Neural crest cell (in vitro differentiated cells): ENCODE results near the gene PAEP. TPM values are rescaled to one million over a fixed set of nuclear protein-coding genes. Genes with fewer than 3 reads are reported as not detected.

Experiments
- DNase-seq: peaks from one replicate; pipeline ENCODE4 v3.0.0; 2021; ENCODE audit warnings: low read depth, mixed read lengths, low spot score
- H3K27ac Mint-ChIP-seq: one replicate; pipeline ENCODE4 v1.8.0; 2021; ENCODE audit warnings: mild to moderate bottlenecking, mixed read lengths; ENCODE audit not compliant: unreplicated experiment
- H3K27me3 Mint-ChIP-seq: 2 replicates; pipeline ENCODE4 v1.8.0; 2021; ENCODE audit warnings: low read depth, mild to moderate bottlenecking, mixed read lengths
- H3K36me3 Mint-ChIP-seq: 2 replicates; pipeline ENCODE4 v1.8.0; 2021; ENCODE audit warnings: low read depth, mild to moderate bottlenecking, mixed read lengths
- H3K4me1 Mint-ChIP-seq: 2 replicates; pipeline ENCODE4 v1.8.0; 2021; ENCODE audit warnings: mixed read lengths
- H3K4me3 Mint-ChIP-seq: one replicate; pipeline ENCODE4 v1.8.0; 2021; ENCODE audit warnings: mild to moderate bottlenecking, mixed read lengths
- H3K9me3 Mint-ChIP-seq: 2 replicates; pipeline ENCODE4 v1.8.0; 2021; ENCODE audit warnings: mixed read lengths
- total RNA-seq: library from RNA; stranded (reverse); gene quantifications from 2 replicates; pipeline ENCODE4 v1.2.1, GENCODE V29; 2021
- TF ChIP-seq, protein P1 (sequence below): fragments of 200-600 bp; sonication (generic); conservative IDR thresholded peaks from 2 replicates; pipeline ENCODE4 v1.5.0; 2021; ENCODE audit warnings: antibody characterized with exemption, mild to moderate bottlenecking

Gene PAEP
- total RNA-seq, 1 donor from 2014 or later, result not detected

DNA sequence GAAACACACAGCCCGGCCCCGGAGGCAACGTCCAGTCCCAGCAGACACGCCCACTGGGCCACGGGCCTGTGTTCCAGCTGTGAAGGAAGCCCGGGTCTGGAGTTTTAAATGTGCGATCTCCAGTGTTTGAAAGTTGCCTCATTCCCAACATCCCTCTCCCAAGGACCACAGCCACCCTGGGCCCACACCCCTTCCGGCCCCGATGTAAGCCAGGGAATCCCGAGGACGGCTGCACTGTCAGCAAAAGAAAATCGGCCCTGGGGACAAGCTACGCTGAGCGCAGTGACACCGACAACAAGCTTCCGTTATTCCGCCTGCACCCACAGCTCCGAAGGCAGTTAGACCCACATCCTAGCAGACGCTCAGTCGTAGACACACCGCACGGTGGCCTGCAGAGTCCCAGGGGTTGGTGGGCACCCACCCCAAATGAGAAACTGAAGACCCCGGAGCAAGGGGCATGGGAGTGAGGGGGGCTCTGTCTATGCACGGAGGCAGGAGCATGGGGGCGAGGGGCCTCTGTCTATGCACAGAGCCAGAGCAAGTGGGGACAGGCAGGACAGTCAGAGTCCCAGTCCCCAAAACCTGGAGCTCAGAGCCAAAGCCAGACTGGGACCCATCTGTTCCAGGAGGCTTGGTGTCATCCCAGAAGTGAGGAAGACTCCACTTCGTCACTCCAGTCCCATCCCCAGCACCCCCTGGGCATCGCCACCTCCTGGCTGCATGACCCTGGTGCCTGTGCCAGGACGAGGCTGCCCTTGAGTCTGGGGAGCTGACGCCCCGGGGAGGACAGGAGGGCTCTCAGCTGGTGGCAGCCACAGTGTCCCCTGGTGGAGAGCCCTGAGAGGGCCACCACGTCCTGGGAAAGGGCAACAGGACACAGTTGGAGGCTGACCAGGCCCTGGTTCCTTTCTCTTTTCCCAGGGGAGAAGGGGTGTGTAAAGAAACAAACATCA is 54.4 kb downstream of the PAEP start:
- DNase-seq, result no peak
- TF ChIP-seq, protein P1, sequence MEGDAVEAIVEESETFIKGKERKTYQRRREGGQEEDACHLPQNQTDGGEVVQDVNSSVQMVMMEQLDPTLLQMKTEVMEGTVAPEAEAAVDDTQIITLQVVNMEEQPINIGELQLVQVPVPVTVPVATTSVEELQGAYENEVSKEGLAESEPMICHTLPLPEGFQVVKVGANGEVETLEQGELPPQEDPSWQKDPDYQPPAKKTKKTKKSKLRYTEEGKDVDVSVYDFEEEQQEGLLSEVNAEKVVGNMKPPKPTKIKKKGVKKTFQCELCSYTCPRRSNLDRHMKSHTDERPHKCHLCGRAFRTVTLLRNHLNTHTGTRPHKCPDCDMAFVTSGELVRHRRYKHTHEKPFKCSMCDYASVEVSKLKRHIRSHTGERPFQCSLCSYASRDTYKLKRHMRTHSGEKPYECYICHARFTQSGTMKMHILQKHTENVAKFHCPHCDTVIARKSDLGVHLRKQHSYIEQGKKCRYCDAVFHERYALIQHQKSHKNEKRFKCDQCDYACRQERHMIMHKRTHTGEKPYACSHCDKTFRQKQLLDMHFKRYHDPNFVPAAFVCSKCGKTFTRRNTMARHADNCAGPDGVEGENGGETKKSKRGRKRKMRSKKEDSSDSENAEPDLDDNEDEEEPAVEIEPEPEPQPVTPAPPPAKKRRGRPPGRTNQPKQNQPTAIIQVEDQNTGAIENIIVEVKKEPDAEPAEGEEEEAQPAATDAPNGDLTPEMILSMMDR, result no peak
- peaks cover 7% of the 10 kb centered on the region for H3K27me3 Mint-ChIP-seq
- H3K27ac Mint-ChIP-seq, result no peak overlapping the region
- H3K36me3 Mint-ChIP-seq, result no peaks in the 10 kb centered on the region
- H3K4me1 Mint-ChIP-seq, result no peaks in the 10 kb centered on the region
- no peak overlapping the region for H3K4me3 Mint-ChIP-seq
- peaks cover 2% of the 10 kb centered on the region for H3K9me3 Mint-ChIP-seq

Other genes starting within 250 kb of the PAEP start
- gene PPP1R26, start 82.0 kb upstream of the PAEP start, total RNA-seq, result 27.5 and 32.4 TPM in 2 replicates
- gene MRPS2, start 61.1 kb upstream of the PAEP start, total RNA-seq, result 59.8 and 60.6 TPM in 2 replicates
- gene LCN1, start 40.3 kb upstream of the PAEP start, total RNA-seq, result not detected in 2 replicates
- not detected in 2 replicates for gene OBP2A, start 15.6 kb upstream of the PAEP start, total RNA-seq
- not detected in 2 replicates for gene GLT6D1, start 77.8 kb downstream of the PAEP start, total RNA-seq
- 0.30 and 0.66 TPM in 2 replicates for gene LCN9, start 101.6 kb downstream of the PAEP start, total RNA-seq
- not detected in 2 replicates for gene SOHLH1, start 137.7 kb downstream of the PAEP start, total RNA-seq
- 0.14 TPM in 1 of 2 replicates, not detected in the other for gene KCNT1, start 140.4 kb downstream of the PAEP start, total RNA-seq